UCSD-AML1 (cell line): ENCODE results near the gene CAPN8.
A peak's percentile ranks its signal among the peaks of the same experiment; 100 is the strongest.

Experiments used
- DNase-seq: peaks from one replicate; lab custom pipeline; 2025; ENCODE audit not compliant: unreplicated experiment; lab: John Stamatoyannopoulos, UW

CAPN8 gene

DNA sequence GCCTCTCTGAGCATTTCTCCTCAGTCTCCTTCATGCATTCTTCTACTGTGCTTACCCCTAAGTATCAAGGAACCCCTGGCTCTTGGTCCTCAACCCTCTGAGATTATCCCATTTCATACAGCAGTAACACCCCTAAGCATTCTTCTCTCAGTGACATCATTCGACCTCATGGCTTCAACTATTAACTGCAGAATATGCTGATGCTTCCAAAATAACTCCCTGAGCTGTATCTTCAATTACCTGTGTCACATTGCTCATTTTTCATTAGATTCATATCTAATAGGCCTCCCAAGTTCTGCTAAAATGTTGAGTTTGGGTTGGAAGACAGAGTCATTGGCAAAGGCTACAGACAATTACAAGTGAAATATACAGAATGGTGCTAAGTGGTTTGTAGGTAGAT, 7.5 kb downstream of the CAPN8 start:
- no peak for DNase-seq

DNA sequence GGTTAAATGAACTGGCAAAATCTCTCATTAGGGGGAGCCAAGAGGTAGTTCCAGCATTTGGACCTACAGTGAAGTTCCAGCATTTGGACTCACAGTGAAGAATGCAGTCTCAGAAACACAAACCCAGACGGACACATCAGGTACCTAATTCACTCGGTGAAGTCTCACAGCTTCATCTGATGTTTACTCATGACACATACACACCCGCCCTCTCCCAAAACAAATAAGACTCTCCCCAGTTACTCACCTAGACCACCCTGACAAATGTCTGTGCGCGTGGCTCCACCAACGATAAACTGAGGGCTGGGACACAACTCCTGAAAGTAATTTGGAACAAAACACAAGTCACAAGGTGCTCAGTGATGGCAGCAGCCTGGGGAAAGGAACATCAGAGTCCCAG, 11.4 kb downstream of the CAPN8 start:
- no peak for DNase-seq

DNA sequence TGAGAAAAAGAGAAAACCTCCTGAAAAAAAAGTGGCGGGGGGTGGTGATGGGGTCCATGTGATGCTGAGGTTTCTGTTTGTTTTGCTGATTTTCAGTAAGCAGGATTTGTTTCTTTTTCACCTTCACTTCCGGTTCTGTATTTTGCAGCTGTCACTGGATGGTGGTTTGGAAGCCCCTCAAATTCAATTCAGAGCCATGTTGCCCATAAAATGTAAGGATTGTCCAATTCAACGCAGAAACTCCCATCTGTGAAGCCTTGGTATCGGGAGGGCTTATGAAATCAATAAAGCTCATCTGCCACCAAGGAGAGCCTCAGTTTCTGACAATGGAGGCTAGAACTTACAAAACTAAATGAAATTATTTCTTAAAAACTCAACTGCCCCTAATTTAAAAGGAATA, 12.1 kb downstream of the CAPN8 start:
- DNase-seq: no peak

DNA sequence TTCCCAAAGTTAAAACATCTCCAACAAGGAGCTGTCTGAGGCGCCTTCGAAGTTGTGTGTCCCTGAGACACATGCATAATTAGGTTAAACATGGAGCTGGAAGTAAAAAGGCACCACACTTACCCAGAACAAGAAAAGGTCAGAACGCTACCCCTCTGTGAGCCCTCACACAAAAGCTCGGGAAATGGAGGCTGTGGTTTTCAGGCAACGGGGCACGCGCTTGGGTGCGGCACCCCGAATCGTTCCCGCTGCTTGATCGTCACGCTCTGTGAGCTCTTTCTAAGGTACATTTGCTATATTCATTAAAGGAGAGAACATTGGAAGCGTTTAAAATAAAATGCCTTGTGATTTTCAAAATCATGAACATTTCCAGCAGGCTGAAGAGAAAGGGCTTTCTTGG, 12.5 kb downstream of the CAPN8 start:
- DNase-seq: no peak

DNA sequence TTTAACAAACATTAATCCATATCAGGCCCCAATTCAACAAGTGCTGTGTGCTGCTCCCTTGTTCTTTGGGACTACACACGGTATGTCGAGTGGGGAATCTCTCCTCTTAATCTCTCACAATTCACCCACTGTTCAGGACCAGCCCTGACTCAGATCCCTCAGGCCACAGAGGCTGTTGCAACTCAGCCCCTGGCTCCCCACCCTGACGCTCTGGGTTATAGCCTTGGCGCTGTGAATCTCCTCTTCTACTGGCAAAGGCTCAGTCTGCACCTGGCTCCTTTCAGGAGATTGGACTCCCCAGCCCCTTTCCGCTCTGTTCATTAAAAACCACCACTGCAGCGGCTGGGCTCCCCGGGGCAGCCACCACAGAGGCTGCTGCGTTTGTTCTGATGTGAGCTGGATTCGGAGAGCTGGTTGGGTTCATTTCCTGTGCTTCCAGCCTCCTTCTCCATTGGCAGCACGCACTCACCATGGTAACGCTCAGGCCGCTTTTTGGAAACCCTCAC, 13.0 kb downstream of the CAPN8 start:
- no peak for DNase-seq

DNA sequence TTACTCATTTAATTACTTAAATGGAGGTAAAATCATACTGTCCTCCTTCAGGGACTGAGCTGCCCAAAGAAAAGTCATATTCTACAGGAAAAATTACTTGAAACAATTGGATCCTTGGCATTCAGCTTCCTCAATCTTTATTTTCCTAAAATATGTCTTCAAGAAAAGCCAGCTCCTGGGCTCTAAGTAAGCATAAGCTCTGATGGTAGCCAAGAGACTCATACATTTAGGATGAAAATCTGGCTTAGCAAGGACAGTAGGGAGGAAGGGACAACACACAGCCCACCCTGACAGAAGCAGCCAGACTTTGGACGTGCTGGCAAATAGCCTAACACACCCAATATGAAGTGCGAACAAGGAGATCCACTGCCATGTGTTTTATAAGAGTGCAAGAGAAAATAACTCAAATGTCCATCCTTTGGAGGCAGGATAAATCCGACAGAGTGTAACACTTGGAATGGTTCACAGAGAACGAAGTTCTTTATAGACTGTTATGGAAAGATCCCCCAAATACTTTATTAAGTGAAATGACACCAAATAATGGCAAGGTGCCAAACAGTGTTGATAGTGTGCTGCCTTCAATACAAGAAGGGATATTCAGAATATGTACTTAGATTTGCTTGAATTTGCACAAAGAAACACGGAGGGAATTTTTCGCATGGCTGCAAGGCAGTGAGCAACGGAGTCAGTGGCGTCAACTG, 14.1 kb downstream of the CAPN8 start:
- no peak for DNase-seq

DNA sequence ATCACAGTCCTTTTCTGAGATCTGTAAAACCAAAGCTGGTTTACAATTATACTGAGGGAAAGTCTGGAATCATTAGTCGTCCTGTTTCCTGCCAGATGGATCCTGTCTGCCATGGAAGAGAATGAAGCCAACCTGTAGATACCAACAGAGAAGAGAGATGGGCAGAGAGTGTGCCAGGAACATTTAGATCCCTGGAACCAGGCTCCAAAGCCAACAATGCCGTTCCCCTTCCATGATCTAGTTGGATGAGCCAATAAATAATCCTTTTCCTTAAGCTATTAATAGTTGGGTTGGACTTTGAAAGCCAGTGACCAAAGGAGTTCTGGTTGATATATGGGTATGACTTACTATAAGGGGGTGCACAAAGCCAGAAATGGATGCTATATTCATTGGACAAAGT, 15.0 kb downstream of the CAPN8 start:
- DNase-seq: no peak

DNA sequence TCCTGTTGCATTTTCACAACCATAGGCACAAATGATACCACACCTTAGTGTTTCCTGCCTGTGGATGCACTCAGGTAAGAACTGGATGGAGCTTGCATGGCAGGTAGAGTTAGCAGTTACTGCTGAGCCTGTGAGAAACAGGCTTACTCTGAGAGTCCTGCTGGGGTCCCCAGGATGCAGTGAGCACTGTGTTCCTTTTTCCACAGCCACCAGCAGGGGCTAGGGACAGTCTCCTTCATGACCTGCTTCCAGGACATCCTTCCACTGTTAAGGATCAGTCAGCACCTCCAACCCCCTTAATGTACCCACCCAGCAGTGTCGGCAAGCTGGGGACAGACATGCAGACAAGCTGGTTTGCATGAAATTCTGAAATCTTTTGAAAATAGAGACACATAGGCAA, 16.3 kb downstream of the CAPN8 start:
- DNase-seq: no peak

DNA sequence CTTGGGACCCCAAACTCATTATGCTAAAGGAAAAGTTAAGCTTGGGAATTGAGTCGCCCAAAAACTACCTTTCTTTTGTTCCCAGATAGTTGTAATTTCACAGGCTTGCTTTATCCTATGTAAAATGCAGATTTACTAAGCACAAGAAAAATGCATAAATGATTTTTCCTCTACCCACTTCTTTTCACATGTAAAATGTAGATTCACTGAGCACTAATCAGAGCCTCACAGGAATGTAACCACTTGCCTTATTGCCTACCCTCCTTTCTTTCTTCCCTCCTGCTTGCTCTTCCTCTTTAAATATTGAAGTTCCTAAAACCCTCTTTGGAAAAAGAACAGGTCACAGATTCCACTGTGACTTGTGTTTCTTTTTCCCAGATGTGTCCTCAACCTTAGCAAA, 18.3 kb downstream of the CAPN8 start:
- DNase-seq: no peak

DNA sequence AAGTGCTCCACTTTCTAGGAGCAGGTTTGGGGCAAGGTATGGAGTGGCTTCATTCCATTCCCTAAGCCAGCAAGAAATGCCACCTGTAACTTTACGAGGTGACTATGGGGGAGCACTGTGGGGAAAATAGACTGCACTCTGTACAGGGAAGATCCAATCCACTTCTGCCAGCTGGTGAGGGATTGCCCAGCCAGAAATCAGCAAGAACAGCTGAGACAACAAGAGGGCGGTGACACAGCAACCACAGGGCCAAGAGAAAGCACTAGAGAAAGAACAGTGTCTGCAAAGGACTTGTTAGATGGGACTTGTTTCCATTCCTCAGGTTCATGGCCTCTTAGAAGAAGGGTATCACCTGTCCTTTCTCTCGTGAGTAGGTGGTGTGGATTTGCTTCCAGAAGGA, 19.6 kb downstream of the CAPN8 start:
- DNase-seq: no peak

DNA sequence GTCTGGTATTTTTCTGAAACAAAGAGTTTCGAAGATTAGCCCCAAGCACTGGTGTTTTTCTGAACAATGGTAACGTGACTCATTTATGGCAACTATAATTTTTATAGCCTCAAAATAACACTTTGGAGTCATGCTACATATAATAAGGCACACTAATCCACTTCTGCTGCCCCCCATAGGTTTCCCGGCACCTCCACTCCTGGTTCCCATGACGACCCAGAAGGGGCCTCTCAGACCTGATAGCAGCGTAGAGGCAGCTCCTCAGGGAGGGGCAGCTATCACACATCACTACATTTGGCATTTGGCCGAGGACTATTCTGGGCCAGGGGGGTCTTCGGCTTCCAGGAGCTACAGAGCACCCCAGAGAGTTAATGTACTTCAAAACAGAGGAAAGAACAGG, 23.3 kb downstream of the CAPN8 start:
- no peak for DNase-seq

DNA sequence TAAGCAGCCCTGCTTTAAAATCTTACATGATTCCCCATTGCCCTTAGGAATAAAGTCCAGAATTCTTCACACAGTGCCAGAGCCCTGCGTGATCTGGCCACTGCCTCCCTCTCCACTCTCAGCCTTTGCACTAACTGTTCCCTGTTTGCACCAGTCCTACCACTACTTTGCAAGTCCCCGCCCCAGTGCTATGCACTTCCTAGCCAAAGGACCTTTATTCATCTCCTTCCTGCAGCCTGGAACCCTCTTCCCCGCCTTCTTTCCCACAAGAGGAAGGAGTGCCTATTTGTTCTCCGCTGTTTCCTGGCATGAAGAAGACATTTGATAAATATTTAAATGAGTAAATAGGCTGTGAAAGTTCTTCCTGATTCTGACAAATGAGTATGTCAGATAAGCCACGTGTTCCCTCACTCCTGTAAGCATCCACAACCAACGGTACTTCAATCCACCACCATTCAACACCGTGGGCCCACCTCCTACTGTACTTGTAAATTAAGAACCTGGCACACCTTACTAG, 23.9 kb downstream of the CAPN8 start:
- no peak for DNase-seq

DNA sequence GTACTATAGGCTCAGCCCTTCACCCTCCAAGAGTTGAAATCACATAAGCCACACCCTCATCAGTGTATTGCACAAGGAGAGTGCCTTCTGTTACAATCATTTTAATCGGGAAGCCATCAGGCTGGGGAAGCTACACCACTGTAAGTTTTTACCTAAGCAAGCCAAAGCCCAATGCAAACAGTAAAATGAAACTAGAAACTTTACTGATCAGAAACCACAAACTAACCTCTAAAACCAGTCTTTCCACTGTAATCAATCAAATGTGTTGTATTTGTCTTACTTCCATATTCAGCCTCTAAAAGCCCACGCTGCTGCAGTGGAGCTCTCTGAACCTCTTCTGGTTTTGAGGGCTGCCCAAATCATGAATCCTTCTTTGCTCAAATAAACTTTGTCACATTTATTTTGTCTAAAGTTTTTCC, 26.2 kb downstream of the CAPN8 start:
- no peak for DNase-seq

DNA sequence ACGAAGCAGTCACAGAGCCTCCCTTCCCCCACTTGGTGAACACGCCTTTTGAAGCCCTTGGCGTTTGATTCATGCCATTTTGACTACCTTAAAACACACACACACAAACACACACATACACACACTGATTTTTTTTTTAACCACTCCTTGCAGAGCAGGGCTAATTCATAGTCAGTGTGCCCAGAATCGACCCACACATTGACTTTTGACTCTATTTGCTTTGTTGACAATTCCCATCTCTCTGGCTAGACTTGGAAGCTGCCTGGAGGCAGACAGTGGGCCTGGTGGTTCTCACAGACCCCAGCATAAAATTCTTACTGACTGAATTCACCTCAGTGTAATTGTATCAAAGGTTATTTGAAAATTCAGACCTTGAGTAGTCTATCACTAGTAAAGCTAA, 30.3 kb downstream of the CAPN8 start:
- no peak for DNase-seq

DNA sequence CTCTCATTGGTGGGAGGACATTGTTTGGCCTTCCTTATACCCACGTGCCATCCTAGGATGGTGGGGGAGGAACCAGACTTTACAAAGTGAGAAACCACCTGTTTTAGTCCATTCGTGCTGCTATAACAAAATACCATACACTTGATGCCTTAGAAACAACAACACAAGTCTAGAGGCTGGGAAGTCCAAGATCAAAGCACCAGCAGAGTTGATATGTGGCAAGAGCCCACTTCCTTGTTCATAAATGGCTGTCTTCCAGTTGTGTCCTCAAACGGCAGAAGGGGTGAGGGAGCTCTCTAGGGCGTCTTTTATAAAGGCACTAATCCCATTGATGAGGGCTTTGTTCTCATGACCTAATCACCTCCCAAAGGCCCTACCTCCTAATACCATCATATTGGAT, 31.1 kb downstream of the CAPN8 start:
- DNase-seq: no peak

DNA sequence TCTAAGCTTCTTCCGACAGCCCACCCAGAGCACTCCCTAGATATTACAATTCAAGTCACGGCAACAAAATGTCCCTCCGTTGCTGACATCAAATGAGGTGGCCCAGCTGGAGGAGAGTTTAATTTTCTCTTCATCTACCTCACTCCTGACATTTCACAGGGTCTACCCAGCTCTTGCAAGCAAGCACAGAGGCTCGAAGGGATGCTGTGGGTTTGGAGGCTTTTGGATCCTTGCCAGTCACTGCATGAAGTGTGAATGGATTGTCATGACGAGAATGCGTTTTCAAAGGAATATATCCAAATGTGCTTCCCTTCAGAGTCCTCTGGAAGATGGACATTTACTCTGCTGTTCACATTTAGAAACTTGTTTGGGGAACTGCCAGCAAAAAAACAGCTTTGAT, 33.5 kb downstream of the CAPN8 start:
- DNase-seq: no peak

DNA sequence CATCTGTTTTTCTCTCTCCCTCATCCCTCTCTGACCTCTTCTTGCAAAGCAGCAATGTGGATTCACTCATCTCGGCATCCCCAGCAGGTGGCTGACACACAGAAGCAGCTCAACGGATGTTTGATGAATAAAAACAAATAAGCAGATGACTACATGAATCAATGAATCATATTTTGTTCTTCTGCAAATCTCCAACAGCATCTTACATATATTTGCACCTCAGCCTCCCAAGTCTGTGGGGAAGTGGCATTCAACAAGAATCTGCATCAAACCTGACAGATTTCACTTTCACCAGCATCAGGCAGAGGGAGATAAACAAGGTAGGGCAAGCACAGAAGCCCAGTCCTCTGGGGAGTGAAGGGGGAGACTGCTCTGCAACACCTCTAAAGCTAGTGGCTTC, 34.0 kb downstream of the CAPN8 start:
- DNase-seq: no peak

DNA sequence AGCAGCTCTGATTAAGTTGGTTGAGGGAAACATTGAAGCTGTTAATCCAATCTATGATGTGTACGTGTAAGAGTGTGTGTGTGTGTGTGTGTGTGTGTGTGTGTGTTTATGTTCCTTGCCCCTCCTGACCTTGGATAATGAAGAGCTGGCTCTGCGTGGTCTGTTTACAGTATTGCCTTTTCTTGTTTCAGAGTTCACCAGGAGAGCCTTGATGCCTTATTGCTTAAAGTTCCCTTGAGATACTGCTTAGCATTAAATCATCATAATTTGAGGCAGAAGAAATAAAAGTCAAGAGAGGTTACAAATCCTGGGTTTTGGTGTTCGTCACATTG, 36.4 kb downstream of the CAPN8 start:
- no peak for DNase-seq

DNA sequence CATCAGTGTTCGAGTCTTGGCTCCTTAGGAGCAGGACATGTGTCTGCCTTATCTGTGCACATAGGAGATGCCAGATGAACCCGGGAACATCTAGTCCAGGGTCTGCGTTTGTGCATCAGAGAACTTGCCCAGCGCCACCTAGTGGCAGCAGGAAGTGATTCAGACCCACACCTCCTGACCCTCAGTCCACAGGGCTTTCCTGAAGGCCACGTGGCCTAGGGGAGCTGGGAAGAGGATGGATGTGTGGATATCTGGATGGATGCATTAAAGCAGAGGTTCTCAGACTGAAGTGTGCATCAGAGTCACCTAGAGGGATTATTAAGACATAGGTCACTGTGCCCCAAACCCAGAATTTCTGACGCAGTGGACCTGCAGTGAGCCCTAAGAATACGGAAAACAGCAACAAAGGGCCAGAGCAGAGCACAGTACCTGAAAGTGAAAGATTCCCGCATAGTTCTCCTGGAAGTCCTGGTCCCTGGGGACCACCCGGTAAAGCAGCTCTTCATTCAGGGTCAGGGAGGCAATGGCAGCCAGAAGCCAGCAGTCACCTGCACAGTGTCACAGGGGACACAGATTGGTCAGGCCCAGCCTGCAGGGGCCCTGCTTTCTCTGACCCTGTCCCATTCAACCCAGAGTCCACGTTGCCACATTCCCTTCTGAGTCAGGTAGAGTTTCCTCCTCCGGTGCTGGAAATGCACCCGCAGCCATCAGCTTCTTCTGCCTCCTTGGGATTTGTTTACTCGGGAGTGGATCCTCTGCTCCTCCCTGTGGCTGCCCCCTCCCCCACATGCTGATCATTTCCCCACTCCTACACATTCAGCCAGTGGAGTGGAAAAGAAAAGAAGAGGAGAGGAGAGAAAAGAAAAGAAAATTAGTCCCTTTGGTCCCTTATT, 37.0 kb downstream of the CAPN8 start:
- peak; percentile 46 for DNase-seq

DNA sequence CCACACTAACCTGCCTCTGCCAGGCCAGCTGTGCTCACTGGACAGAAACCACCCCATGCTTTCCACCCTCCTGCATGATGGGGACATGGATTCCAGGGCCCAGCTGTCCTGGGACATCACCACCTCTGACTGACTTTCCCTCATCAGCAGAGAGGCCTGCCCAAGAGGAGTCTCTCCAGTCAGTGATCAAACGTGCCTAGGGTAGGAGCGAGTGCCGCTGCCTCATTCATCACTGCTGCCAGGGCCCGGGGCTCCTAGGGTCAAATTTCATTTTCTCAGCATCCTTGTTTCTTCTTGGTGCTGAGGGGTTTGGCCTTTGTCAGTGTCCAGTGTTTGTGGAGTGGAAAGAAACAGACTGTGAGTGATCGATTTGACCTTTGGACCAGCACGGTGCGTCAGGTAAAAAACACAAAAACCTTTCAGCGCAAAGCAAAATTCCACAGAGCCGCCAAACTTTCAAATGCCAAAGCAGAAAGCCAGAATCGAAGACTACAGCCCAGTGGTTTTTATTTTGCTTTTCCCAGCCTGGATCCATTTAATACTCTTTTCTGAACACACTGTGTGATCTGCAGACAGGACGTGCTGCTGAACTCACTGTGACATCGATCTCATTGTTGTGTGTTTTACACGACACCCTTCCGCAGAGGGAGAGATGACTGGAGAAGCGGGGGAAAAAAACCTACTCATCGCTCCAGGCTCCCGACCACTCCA, 43.2 kb downstream of the CAPN8 start:
- DNase-seq: no peak

DNA sequence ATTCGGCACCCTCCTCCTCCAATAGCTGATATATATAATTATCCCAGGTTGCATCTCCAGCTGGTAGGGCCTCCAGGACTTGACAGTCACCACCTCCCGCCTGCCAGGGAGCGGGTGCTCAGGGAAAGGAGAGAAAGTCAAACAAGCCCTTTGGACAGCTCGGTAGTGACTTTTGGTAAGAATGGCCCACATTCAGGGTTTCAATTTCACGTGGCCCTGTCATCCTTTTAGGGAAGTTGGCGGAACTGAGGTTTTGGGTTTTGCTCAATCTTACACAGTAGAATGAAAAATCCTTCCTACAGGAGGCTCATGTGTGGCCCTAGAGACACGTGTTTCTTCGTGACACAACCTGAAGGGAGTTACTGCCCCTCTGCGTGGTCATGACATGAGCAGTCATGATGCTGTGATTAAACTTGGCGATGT, 44.2 kb downstream of the CAPN8 start:
- DNase-seq: no peak
